Keratinocyte (primary cell): ENCODE data around the gene CLCN2.

Experiments used
- CTCF ChIP-seq, 3 experiments: IDR thresholded peaks in 1 of 3; conservative IDR thresholded peaks in 1 of 3; optimal IDR thresholded peaks in 1 of 3; 2 replicates in 2 of 3; 3 replicates in 1 of 3; pipeline versions ENCODE3 to v1.5.1; 2011; ENCODE audit warnings: low read length in 3 of 3, mild to moderate bottlenecking in 3 of 3, moderate library complexity in 2 of 3, control low read depth in 1 of 3, inconsistent platforms in 1 of 3; ENCODE audit not compliant: insufficient read depth in 2 of 3; ENCODE audit errors: extremely low read depth in 1 of 3
- EZH2 ChIP-seq: IDR thresholded peaks from one replicate; pipeline ENCODE4 v1.6.1; 2012; ENCODE audit warnings: inconsistent platforms, mild to moderate bottlenecking, low read length, moderate library complexity

GRCh38 chr3:184377882-184378445, 16.6 kb upstream of the CLCN2 start, which contains the start of gene THPO:
- TF ChIP-seq CTCF (optimal IDR thresholded peaks at IDR 0.05 in 1 of 3, IDR thresholded peaks at IDR 0.05 in 1 of 3, conservative IDR thresholded peaks at IDR 0.05 in 1 of 3; ENCODE audit: extremely low read depth in 1 of 3, insufficient read depth in 2 of 3, low read length in 3 of 3) (no peak), EZH2 (no peak)
